DMS53 (cell line): ENCODE data around the gene SYNGR1.

Experiments
- DNase-seq: peaks from one replicate; lab custom pipeline; 2025; lab: John Stamatoyannopoulos, UW

Gene SYNGR1

DNA sequence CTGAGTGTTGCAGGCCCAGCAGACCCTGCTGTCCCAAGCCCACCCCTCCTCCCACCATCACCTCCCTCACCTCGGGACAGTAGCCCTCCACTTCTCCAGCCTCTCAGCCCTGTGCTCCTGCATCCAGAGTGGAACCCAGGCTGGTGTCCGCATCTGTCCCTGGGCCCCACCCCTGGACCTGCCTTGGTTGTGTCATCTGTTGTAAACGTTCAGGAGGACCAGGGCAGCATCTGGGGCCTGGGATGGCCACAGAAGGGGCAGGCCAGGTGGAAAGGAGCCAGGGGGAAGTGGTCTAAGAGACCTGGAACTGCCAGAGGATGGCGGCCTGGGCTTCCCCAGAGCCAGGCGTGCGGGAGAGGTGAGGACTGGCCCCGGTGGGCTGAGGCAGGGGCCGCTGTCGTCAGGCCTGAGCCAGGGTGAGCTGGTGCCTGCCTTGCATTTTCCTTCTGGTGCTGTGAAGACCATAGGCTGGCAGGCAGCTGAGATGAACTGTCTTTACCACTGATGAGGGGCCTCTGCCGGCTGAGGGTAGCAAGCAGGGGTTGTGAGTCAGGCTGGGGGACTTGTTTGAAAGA, 80.9 kb downstream of the SYNGR1 start:
- no peak for DNase-seq

GRCh38 chr22:39431216-39431801, 81.5 kb downstream of the SYNGR1 start:
- DNase-seq = no peak

DNA sequence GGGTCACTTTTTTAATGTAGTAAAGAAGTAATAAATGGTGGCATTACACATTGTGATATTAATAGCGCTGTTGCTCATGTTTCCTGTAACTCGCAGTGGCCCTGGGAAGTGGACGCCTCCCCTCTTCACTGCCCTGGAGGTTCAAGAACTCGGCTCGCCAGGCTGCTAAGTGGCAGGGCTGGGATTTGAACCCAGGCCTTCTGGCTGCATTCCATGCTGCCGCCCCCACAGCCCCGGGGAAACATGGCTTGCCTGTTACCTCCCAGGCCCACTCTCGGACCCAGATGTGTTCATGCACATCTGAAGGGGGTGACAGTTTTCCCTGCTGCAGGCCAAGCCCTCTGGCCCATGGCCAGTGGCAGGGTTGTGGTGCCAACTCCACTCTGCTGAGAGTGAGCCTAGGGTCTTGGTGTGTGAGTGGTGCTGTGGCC, 82.0 kb downstream of the SYNGR1 start:
- DNase-seq = no peak

GRCh38 chr22:39432361-39432811, 82.6 kb downstream of the SYNGR1 start:
- no peak for DNase-seq

DNA sequence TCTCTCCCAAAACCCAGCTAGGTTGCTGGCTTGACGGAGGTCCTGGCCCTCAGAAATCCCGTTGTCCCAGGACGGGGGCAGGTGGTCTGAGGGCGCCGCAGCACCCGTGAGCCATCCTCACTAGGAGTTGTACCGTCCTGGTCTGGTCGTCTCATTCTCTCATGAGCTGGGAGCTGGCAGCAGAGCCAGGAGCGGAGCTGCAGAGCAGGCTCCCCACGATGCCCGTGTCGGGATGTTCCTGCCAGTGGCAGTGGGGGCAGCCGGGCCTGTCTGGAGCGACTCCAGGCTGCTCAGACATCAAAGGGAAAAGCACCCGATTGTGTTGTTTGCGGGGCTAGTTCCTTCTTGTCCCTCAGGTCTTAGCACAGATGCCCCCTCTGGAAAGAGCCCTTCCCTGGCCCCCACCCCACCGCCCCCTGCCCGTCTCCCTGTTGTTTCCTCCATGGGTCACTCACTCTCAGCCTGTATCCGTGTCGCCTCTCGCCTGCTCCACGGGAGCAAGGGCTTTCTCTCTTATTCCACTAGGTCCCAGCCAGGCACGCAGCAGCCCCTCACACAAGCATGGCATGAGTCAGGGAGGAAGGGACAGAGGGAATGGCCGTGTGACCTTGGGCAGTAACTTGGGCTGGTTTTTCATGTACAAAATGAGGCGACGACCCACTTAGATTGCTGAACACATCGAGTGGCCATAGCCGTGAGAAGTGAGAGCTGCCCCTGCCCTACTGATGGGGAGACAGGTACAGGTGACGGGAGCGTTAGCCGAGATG, 83.9 kb downstream of the SYNGR1 start:
- DNase-seq = no peak

DNA sequence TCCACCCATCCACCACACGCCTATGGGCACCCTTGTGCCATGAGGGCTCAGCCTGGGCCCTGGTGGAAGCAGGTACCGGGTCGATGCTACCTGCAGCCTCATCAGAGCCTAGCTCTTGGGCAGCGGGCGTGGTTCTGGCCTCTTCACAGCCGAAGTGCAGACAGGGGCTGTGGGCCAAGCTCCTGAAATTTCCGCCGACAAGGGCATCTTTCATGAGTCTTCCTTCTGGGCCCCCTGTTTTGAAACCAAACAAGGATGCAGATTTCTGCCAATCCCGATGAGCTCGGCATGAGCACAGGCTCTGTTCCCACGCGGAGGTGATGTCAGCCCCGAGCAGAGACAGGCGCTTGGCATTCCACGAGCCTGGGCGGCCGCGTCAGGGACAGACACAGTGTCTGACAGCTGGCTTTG, 84.5 kb downstream of the SYNGR1 start:
- DNase-seq = no peak

DNA sequence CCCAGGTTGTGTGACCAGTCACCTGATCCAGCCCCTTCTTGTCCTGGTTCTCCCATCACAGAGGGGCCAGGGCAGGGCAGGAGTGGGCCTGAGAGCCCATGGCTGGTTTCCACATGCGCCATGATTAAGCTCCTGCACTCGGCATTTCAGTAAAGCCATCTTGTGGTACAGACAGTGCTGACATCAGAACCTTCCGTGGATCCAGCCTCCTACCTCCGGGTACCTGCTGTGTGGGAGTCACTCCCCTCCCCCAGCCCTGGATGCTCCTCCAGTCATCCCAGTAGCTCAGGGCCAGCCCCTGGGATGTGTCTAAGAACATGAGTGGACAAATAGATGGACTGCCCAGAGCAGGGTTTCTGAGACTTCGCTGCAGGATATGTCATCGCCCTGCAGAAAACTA, 84.9 kb downstream of the SYNGR1 start:
- no peak for DNase-seq
